Measurements from ENCODE around the gene ARIH2.
A peak's percentile ranks its signal among the peaks of the same experiment; 100 is the strongest.

ARIH2 gene

DNA sequence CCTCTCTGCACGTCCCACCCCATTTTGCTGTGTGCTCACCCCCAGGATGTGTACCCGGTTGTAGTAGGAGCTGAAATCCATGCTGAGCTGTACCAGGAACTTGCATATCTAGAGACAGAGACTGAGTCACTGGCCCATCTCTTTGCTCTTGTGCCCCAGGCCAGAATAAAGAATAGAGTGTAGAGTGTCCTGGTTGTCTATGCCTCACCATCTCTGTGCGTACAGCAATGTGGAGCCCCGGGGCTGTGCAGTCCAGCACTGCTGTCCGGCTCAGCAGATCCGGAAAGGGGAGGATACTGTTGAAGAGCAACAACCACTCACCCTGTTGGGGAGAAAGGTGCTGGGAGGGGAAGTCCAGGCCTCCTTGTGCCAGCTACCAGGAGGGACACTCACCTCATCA, 97.1 kb downstream of the ARIH2 start:
- POLR2A ChIA-PET, result interaction anchor here (0.5 to 4.4 kb wide), 3 partner anchors 8 to 410 kb away, joined by 3 to 51 read pairs (median 3); partner anchors contain the start of gene WDR6
- TF ChIP-seq, protein P1, sequence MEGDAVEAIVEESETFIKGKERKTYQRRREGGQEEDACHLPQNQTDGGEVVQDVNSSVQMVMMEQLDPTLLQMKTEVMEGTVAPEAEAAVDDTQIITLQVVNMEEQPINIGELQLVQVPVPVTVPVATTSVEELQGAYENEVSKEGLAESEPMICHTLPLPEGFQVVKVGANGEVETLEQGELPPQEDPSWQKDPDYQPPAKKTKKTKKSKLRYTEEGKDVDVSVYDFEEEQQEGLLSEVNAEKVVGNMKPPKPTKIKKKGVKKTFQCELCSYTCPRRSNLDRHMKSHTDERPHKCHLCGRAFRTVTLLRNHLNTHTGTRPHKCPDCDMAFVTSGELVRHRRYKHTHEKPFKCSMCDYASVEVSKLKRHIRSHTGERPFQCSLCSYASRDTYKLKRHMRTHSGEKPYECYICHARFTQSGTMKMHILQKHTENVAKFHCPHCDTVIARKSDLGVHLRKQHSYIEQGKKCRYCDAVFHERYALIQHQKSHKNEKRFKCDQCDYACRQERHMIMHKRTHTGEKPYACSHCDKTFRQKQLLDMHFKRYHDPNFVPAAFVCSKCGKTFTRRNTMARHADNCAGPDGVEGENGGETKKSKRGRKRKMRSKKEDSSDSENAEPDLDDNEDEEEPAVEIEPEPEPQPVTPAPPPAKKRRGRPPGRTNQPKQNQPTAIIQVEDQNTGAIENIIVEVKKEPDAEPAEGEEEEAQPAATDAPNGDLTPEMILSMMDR (IDR thresholded peaks at IDR 0.05; ENCODE audit: insufficient read depth, low read length, missing control alignments), result no peak
- H3K4me3 ChIP-seq (ENCODE audit: low read depth, low read length), result no peak overlapping the region
- no peak for DNase-seq (ENCODE audit: low read depth, low spot score)
- CTCF ChIA-PET, result interaction anchor here (0.7 to 9.8 kb wide), 4 partner anchors 7 to 26 kb away, joined by 3 to 95 read pairs (median 31); partner anchors contain the start of genes IMPDH2, NDUFAF3, P4HTM and WDR6

DNA sequence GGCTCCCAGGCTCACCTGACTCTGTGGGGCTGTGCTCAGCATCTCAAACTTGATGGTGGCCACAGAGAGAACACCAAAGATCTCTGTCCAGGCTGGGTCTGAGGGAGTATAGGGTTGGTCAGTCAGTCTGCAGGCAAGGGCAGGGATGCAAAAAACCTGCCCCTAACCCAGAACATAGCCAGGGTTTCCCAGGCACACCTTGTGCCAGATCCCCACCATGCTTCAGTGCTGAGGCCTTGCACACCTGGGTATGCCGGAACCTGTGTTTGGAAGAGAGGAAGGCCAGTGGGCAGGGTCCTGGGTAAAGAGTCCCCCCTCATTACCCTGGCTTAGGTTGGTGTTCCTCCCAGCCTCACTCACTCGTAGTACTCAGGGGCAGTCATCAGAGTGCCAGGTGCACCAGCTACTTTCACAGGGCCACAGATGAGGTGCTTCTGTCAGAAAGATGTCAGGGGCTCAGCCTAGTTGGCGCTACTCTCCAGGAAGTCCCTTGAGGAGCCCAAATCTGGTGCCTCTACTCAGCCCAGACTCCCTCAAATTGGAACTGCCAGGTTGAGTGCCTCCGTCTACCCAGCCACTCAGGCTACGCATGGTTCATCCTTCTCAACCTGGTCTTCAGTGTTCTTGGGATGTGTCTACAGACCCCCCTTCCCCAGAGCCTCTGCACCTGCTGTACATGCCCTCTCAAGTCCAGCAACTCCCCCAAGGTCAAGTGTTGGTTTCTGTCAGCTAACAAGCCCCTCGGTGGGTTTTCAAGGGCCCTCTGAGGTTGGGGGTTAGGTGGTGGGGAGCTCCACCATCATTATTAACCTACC, 98.0 kb downstream of the ARIH2 start:
- DNase-seq (ENCODE audit: low read depth, low spot score), result no peak
- ChIA-PET CTCF (interaction anchor here (1.2 to 9.8 kb wide), 4 partner anchors 10 to 28 kb away, joined by 3 to 95 read pairs (median 8); partner anchors contain the start of genes IMPDH2 and WDR6), POLR2A (interaction anchor here (0.5 to 4.4 kb wide), 4 partner anchors 9 to 433 kb away, joined by 3 to 51 read pairs (median 10); partner anchors contain the start of genes IMPDH2 and WDR6)
- TF ChIP-seq, protein P1 (IDR thresholded peaks at IDR 0.05; ENCODE audit: insufficient read depth, low read length, missing control alignments), result no peak
- H3K4me3 ChIP-seq (ENCODE audit: low read depth, low read length), result no peak overlapping the region

DNA sequence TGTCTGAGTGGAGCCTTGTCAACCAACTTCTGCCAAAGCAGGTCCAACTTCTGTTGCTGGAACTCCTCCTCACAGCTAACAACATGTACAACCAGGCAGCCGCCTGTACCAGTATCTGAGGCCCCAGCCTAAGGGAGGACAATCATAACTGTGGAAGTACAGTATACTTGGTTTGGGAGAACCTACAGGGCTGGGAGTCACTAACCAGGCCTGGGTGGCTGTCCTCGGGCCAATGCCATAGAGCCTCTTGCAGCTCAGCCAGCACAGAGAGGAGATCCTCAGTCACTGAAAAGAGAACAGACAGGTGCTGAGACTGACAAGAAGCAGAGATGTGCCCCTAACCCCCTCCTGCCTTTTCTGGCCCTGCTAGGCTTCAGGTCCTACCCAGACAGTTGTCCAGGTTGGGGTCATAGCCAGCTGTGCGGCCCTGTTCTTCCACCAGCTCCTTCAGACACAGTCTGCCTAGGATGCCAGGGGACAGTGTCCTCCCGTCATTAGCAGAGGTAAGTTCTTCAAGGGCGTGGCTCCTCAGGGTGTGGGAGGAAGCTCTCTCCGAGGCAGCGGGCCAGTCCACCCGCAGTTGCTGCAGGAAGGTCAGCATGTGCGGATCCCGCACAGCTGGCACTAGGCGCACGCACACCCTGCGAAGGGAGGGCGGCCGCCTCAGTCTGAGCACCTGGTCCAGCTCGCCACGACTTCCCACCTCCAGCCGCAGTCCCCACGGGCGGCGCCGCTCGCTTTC, 98.8 kb downstream of the ARIH2 start:
- DNase-seq (ENCODE audit: low read depth, low spot score), result no peak
- peak overlapping the region; percentile 79 for H3K4me3 ChIP-seq (ENCODE audit: low read depth, low read length)
- ChIA-PET POLR2A (interaction anchor here (0.5 to 4.4 kb wide), 5 partner anchors 10 to 433 kb away, joined by 3 to 51 read pairs (median 5); partner anchors contain the start of genes IMPDH2 and WDR6), CTCF (interaction anchor here (1.4 to 9.8 kb wide), 3 partner anchors 11 to 29 kb away, joined by 3 to 95 read pairs (median 14); partner anchors contain the start of gene WDR6)
- TF ChIP-seq, protein P1 (IDR thresholded peaks at IDR 0.05; ENCODE audit: insufficient read depth, low read length, missing control alignments), result no peak

DNA sequence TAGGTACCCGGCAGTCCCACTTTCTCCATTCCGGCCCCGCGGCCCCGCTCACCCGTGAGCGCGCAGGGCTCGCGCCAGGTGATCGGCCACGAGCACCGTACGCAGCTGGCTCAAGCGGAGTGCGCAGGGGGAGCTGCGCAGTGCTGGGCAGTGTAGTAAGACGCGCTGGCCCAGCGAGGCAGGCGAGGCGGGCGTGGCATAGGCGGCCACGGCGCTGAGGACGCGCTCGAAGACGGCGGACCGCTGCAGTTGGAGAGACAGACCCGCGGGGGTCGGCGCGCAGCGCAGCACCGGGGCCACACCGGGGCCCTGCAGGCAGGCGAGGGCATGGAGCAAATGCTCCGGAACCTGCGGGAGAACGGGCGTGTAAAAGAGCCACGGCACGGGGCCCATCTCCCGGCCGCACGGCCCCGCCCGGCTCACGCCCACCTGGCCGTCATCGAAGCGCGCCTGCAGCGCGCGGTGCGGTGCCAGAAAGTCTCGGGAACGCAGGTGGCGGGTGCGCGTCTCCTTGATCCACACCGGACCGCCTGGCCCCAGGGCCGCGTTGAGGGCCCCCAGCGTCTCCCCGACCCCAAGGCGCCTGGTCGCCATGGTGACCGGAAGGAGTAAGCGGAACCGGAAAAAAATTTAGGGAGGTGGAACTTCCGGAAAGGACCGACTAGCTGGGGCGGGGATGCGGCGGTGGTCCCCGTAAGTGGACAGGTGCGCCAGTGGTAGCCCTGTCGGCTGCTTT, 99.5 kb downstream of the ARIH2 start, which contains the start of gene DALRD3:
TSS of gene DALRD3 (minus strand) at position 610 of the 736 bp plus-strand sequence. CDS start at position 594, 16 bp downstream.
- no peak for DNase-seq (ENCODE audit: low read depth, low spot score)
- ChIA-PET CTCF (interaction anchor here (1.4 to 9.8 kb wide), 3 partner anchors 11 to 29 kb away, joined by 3 to 95 read pairs (median 14); partner anchors contain the start of gene WDR6), POLR2A (interaction anchor here (0.7 to 4.4 kb wide), 4 partner anchors 10 to 28 kb away, joined by 3 to 51 read pairs (median 10); partner anchors contain the start of genes IMPDH2, P4HTM and WDR6)
- TF ChIP-seq, protein P1 (IDR thresholded peaks at IDR 0.05; ENCODE audit: insufficient read depth, low read length, missing control alignments), result no peak
- H3K4me3 ChIP-seq (ENCODE audit: low read depth, low read length), result peak within 1 kb of the TSS; percentile 79

DNA sequence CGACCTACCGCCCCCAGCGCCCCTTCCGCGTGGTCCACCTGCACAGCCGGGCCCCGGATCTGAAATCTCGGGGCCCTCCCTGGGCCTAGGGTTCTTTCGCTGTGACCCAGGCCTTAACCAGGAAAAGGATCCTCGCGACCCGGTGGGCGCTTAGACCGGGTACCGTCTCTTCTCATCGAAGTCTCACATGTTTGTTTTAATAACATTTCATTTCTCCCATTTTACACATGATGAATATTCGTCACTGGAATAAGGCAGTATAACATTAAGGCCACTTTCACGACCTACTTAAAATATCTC, 100.0 kb downstream of the ARIH2 start:
- TF ChIP-seq, protein P1 (IDR thresholded peaks at IDR 0.05; ENCODE audit: insufficient read depth, low read length, missing control alignments), result no peak
- peak overlapping the region; percentile 79 for H3K4me3 ChIP-seq (ENCODE audit: low read depth, low read length)
- ChIA-PET CTCF (interaction anchor here (9.8 kb wide), 1 partner anchor 12 kb away, joined by 95 read pairs; the partner anchor contains the start of gene WDR6), POLR2A (interaction anchor here (1.0 to 4.4 kb wide), 3 partner anchors 11 to 29 kb away, joined by 3 to 51 read pairs (median 17); partner anchors contain the start of genes IMPDH2, P4HTM and WDR6)
- no peak for DNase-seq (ENCODE audit: low read depth, low spot score)

All from AG04449 (cell line).